ENCODE data around the gene HRH4.

The HRH4 gene

GRCh38 chr18:24515721-24516120, 55.3 kb downstream of the HRH4 start:
- no peak for DNase-seq

GRCh38 chr18:24516261-24516660, 55.8 kb downstream of the HRH4 start:
- DNase-seq = no peak

- DNase-seq = no peak
Measured at GRCh38 chr18:24517554-24517953, 57.1 kb downstream of the HRH4 start.

GRCh38 chr18:24518596-24518995, 58.2 kb downstream of the HRH4 start:
- DNase-seq = no peak

All from SW 1271 (cell line).